HCT116 (cell line): ENCODE measurements around the gene KIF13A. TPM values are rescaled to one million over a fixed set of nuclear protein-coding genes. Genes with fewer than 3 reads are reported as not detected.
"Not testable (repeated sequence)": the region's sequence is repeated elsewhere in the genome, so short reads cannot be mapped to it uniquely, and the experiment has no call there.

Experiments used
- ATAC-seq: fragments of 200-7000 bp; cut with Tn5 transposase; 2 replicates; pipeline ENCODE4 v1.9.1; 2020; ENCODE audit warnings: mild to moderate bottlenecking, moderate library complexity
- BruUV-seq: library from RNA; stranded (reverse); fragments of 400-500 nt; replicated peaks from 2 replicates; lab custom pipeline; 2021; lab: Mats Ljungman, UMichigan
- CTCF ChIA-PET: fragments of 300-600 bp; sonication (Branson Sonifier 250); formaldehyde crosslinking; loops from one replicate; lab custom pipeline; 2021; ENCODE audit warnings: antibody characterized with exemption; lab: Charles Lee
- POLR2A ChIA-PET: fragments of 300-600, 350-600 bp; sonication (Branson Sonifier 250); formaldehyde crosslinking; loops from one replicate; lab custom pipeline; 2021; ENCODE audit warnings: antibody characterized with exemption; lab: Charles Lee
- RAD21 ChIA-PET, 2 experiments: fragments of 300-600 bp; sonication (Branson Sonifier 250); formaldehyde crosslinking; loops; one replicate each; lab custom pipeline; 2023; ENCODE audit warnings: low total read pairs in 2 of 2; ENCODE audit not compliant: uncharacterized antibody in 2 of 2, unreplicated experiment in 2 of 2, low non-redundant PET in 1 of 2; lab: Charles Lee
- DNase-seq: peaks from one replicate; pipeline ENCODE4 v3.0.0-alpha.2; 2010; ENCODE audit warnings: low read depth, low spot score
- H2AFZ ChIP-seq: fragments of 200-600 bp; shearing (Covaris generic), sonication (generic); 2 replicates; pipeline ENCODE4 v1.6.1; 2017; ENCODE audit warnings: low read depth, mixed run types, mixed read lengths, antibody characterized with exemption, low read length; ENCODE audit not compliant: poor library complexity, severe bottlenecking
- H3K27ac ChIP-seq: 2 replicates; pipeline ENCODE4 v1.5.1; 2012; ENCODE audit warnings: low read depth, low read length
- H3K27me3 ChIP-seq: fragments of 200-600 bp; sonication (generic); 2 replicates; pipeline ENCODE4 v1.6.1; 2016; ENCODE audit warnings: mixed run types, low read length, mixed read lengths; ENCODE audit not compliant: insufficient read depth
- H3K36me3 ChIP-seq, 2 experiments: fragments of 200-500 bp in 1 of 2; fragments of 200-600 bp in 1 of 2; sonication (Bioruptor generic) in 1 of 2; sonication (generic) in 1 of 2; 2 replicates each; pipeline versions ENCODE4 v1.5.1 to v1.6.1; 2014 to 2016; ENCODE audit warnings: low read length in 2 of 2, inconsistent platforms in 1 of 2, mixed read lengths in 1 of 2, mixed run types in 1 of 2; ENCODE audit not compliant: insufficient read depth in 2 of 2, control insufficient read depth in 1 of 2
- H3K4me1 ChIP-seq, 2 experiments: fragments of 200-600 bp in 1 of 2; sonication (generic) in 1 of 2; 2 replicates each; pipeline versions ENCODE4 v1.5.1 to v1.6.1; 2012 to 2017; ENCODE audit warnings: low read length in 2 of 2, inconsistent platforms in 1 of 2, mild to moderate bottlenecking in 1 of 2, mixed read lengths in 1 of 2, mixed run types in 1 of 2, moderate library complexity in 1 of 2; ENCODE audit not compliant: insufficient read depth in 2 of 2, control insufficient read depth in 1 of 2
- H3K4me2 ChIP-seq: fragments of 200-600 bp; sonication (generic); 2 replicates; pipeline ENCODE4 v1.6.1; 2017; ENCODE audit warnings: mixed run types, low read length, mixed read lengths
- H3K4me3 ChIP-seq, 2 experiments: fragments of 200-600 bp in 1 of 2; sonication (generic) in 1 of 2; replicated peaks in 1 of 2; 2 replicates each; pipeline ENCODE4 v1.5.1; 2011 to 2016; ENCODE audit warnings: low read length in 2 of 2, control low read depth in 1 of 2, low read depth in 1 of 2, mild to moderate bottlenecking in 1 of 2, mixed read lengths in 1 of 2, mixed run types in 1 of 2
- H3K79me2 ChIP-seq: fragments of 200-600 bp; sonication (generic); 2 replicates; pipeline ENCODE4 v1.6.1; 2017; ENCODE audit warnings: mild to moderate bottlenecking, mixed run types, low read length, moderate library complexity, mixed read lengths; ENCODE audit not compliant: insufficient read depth
- H3K9ac ChIP-seq: fragments of 200-600 bp; sonication (generic); 2 replicates; pipeline ENCODE4 v1.6.1; 2016; ENCODE audit warnings: low read length, mixed read lengths
- H3K9me2 ChIP-seq: fragments of 200-600 bp; sonication (generic), shearing (Covaris generic); 2 replicates; pipeline ENCODE4 v1.6.1; 2017; ENCODE audit warnings: mixed run types, mild to moderate bottlenecking, moderate library complexity; ENCODE audit not compliant: insufficient read depth
- H3K9me3 ChIP-seq, 2 experiments: fragments of 200-500 bp in 1 of 2; fragments of 200-600 bp in 1 of 2; sonication (Bioruptor generic) in 1 of 2; sonication (generic) in 1 of 2; 2 replicates each; pipeline ENCODE4 v1.6.1; 2014 to 2017; ENCODE audit warnings: low read length in 2 of 2, mixed read lengths in 2 of 2, inconsistent platforms in 1 of 2, low read depth in 1 of 2, mild to moderate bottlenecking in 1 of 2, mixed run types in 1 of 2, moderate library complexity in 1 of 2; ENCODE audit not compliant: control insufficient read depth in 1 of 2, insufficient read depth in 1 of 2
- H4K20me1 ChIP-seq: fragments of 200-600 bp; sonication (generic), shearing (Covaris generic); 2 replicates; pipeline ENCODE4 v1.6.1; 2017; ENCODE audit warnings: mixed run types, mild to moderate bottlenecking, moderate library complexity; ENCODE audit not compliant: insufficient read depth
- ATF3 ChIP-seq: IDR thresholded peaks from 2 replicates; pipeline ENCODE4 v1.6.1; 2012
- CBX3 ChIP-seq: IDR thresholded peaks from 2 replicates; pipeline ENCODE4 v1.6.1; 2012; ENCODE audit warnings: low read depth
- CEBPB ChIP-seq: IDR thresholded peaks from 2 replicates; pipeline ENCODE4 v1.6.1; 2012; ENCODE audit warnings: low read depth
- CTCF ChIP-seq, 3 experiments: fragments of 200-600 bp in 1 of 3; sonication (generic) in 1 of 3; IDR thresholded peaks in 2 of 3; conservative IDR thresholded peaks in 1 of 3; 2 replicates each; pipeline ENCODE4 v1.5.1; 2012 to 2017; ENCODE audit warnings: low read depth in 2 of 3, low read length in 2 of 3, antibody characterized with exemption in 1 of 3, borderline replicate concordance in 1 of 3, control low read depth in 1 of 3, mild to moderate bottlenecking in 1 of 3, mixed read lengths in 1 of 3, mixed run types in 1 of 3, moderate library complexity in 1 of 3; ENCODE audit not compliant: insufficient read depth in 1 of 3
- EGR1 ChIP-seq: IDR thresholded peaks from 2 replicates; pipeline ENCODE4 v1.6.1; 2012; ENCODE audit warnings: low read depth
- ELF1 ChIP-seq: IDR thresholded peaks from 2 replicates; pipeline ENCODE4 v1.6.1; 2012; ENCODE audit warnings: low read depth, borderline replicate concordance
- JUND ChIP-seq: IDR thresholded peaks from 2 replicates; pipeline ENCODE4 v1.6.1; 2012
- MAX ChIP-seq: IDR thresholded peaks from 2 replicates; pipeline ENCODE4 v1.6.1; 2012
- POLR2AphosphoS5 ChIP-seq: IDR thresholded peaks from 2 replicates; pipeline ENCODE4 v1.6.1; 2011; ENCODE audit warnings: mild to moderate bottlenecking, low read depth, low read length, moderate library complexity
- REST ChIP-seq: IDR thresholded peaks from 2 replicates; pipeline ENCODE4 v1.6.1; 2012; ENCODE audit warnings: low read depth
- SP1 ChIP-seq: IDR thresholded peaks from 2 replicates; pipeline ENCODE4 v1.6.1; 2012; ENCODE audit warnings: low read depth
- SRF ChIP-seq: IDR thresholded peaks from 2 replicates; pipeline ENCODE4 v1.6.1; 2012; ENCODE audit warnings: low read depth
- TCF7L2 ChIP-seq: IDR thresholded peaks from 2 replicates; pipeline ENCODE4 v1.7.0; 2011; ENCODE audit warnings: borderline replicate concordance, inconsistent platforms; ENCODE audit not compliant: insufficient read depth, insufficient read length; ENCODE audit errors: extremely low read depth
- YY1 ChIP-seq: IDR thresholded peaks from 2 replicates; pipeline ENCODE4 v1.6.1; 2011; ENCODE audit warnings: low read length, low read depth, moderate library complexity, mild to moderate bottlenecking; ENCODE audit not compliant: insufficient replicate concordance; ENCODE audit errors: extremely low read depth
- ZBTB33 ChIP-seq: IDR thresholded peaks from 2 replicates; pipeline ENCODE4 v1.6.1; 2011; ENCODE audit warnings: mild to moderate bottlenecking, low read length, moderate library complexity; ENCODE audit not compliant: insufficient replicate concordance; ENCODE audit errors: extremely low read depth
- intact Hi-C: fragments of 100-400 bp; cut with micrococcal nuclease; formaldehyde crosslinking; loops from 2 replicates; pipeline ENCODE4 v1.10.0; 2022
- total RNA-seq: library from RNA; stranded (reverse); gene quantifications from one replicate; pipeline ENCODE4 v1.2.1, GENCODE V29; 2021; ENCODE audit not compliant: unreplicated experiment

KIF13A gene
- total RNA-seq, 1 experiment from 2014 or later: 23.1 TPM

- Histone ChIP-seq H2AFZ (no peak overlapping the region), H3K4me1 (no peaks in the 10 kb centered on the region), H3K9me2 (no peaks in the 10 kb centered on the region), H3K36me3 (no peaks in the 10 kb centered on the region), H4K20me1 (no peaks in the 10 kb centered on the region)
- POLR2A ChIA-PET: no interaction called here
- intact Hi-C loops: no loop called here
- no peak for ATAC-seq
- CTCF ChIA-PET: no interaction called here
- TF ChIP-seq CTCF (IDR thresholded peaks at IDR 0.05 in 2 of 3, conservative IDR thresholded peaks at IDR 0.05 in 1 of 3; ENCODE audit: borderline replicate concordance in 1 of 3, insufficient read depth in 1 of 3, low read depth in 2 of 3, low read length in 2 of 3): no peak
- no peak for TF ChIP-seq CEBPB
- TF ChIP-seq CBX3: no peak
- TF ChIP-seq JUND: no peak
- TF ChIP-seq ELF1: no peak
- no peak for TF ChIP-seq POLR2AphosphoS5
- no peak for TF ChIP-seq EGR1
- TF ChIP-seq YY1: no peak
- no peak for TF ChIP-seq MAX
- TF ChIP-seq SP1: no peak
- TF ChIP-seq TCF7L2: no peak
- TF ChIP-seq REST: no peak
- no peak for TF ChIP-seq ZBTB33
- TF ChIP-seq SRF: no peak
- no peak for TF ChIP-seq ATF3
- TF ChIP-seq, all 23 proteins: peak for 0
- H3K9ac ChIP-seq: no peak overlapping the region
- no peaks in the 10 kb centered on the region for H3K27me3 ChIP-seq
- H3K4me3 ChIP-seq: no peak overlapping the region
- no peaks in the 10 kb centered on the region for H3K9me3 ChIP-seq
- BruUV-seq: no TSS peak
- no peak for DNase-seq
- H3K27ac ChIP-seq: no peak overlapping the region
- no peaks in the 10 kb centered on the region for H3K79me2 ChIP-seq
- RAD21 ChIA-PET: no interaction called here
- no peak overlapping the region for H3K4me2 ChIP-seq
These were observed 178.8 kb downstream of the KIF13A start for GRCh38 chr6:17808609-17809008.

GRCh38 chr6:17807431-17807830, 180.0 kb downstream of the KIF13A start:
- H3K27ac ChIP-seq, H3K36me3 ChIP-seq, H3K4me3 ChIP-seq, H2AFZ ChIP-seq, H3K9me3 ChIP-seq, H3K79me2 ChIP-seq, H3K27me3 ChIP-seq, RAD21 ChIA-PET, H3K4me2 ChIP-seq, H4K20me1 ChIP-seq, POLR2A ChIA-PET, H3K9ac ChIP-seq, H3K9me2 ChIP-seq, BruUV-seq, CTCF ChIA-PET, intact Hi-C loops, H3K4me1 ChIP-seq, ATAC-seq, DNase-seq: not testable (repeated sequence)
